ENCODE measurements around the gene HLCS.

Gene HLCS

GRCh38 chr21:36745459-36745858 is 221.0 kb downstream of the HLCS start:
- DNase-seq (ENCODE audit: low read depth in 2 of 2), result no peak

- no peak for DNase-seq (ENCODE audit: low read depth in 2 of 2)
Observed at GRCh38 chr21:36744560-36745231, 221.8 kb downstream of the HLCS start.

- no peak for DNase-seq (ENCODE audit: low read depth in 2 of 2)
Observed at GRCh38 chr21:36744190-36744559, 222.3 kb downstream of the HLCS start.

GRCh38 chr21:36743446-36743845 is 223.0 kb downstream of the HLCS start:
- DNase-seq (ENCODE audit: low read depth in 2 of 2), result no peak

GRCh38 chr21:36743008-36743407 is 223.5 kb downstream of the HLCS start:
- no peak for DNase-seq (ENCODE audit: low read depth in 2 of 2)

- no peak for DNase-seq (ENCODE audit: low read depth in 2 of 2)
Observed at GRCh38 chr21:36741506-36741905, 225.0 kb downstream of the HLCS start.

DNA sequence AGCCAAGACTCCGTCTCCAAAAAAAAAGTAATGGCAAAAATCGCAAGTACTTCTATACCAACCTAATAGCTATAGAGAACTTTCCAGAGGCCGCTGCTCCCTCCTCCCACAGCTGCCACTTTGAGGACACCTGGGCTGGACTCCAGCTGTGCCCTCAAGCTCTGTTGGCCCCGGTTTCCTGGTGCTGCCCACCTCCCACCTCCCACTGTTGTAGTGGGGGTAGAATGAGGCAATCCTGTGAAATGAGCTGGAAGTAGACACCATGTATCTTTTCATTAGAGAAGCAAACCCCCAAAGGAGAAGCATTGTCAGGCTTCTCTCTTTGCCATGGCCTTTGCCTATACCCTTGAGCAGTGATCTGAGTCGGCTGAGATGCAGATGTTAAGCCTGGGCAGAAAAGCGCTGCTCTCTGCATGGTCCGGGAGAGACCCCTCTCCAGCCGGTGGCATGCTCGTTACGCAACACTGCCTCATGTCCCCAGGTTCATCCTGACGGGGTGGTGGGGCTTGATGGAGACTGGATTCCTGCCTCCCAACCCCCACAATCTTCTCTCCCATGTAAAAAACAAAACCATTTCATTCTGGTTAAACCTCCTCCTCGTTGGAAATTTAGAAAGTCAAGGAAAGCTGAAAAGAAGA is 227.9 kb downstream of the HLCS start:
- DNase-seq (ENCODE audit: low read depth in 2 of 2), result no peak

GRCh38 chr21:36735724-36736320 is 230.6 kb downstream of the HLCS start:
- no peak for DNase-seq (ENCODE audit: low read depth in 2 of 2)

- DNase-seq (ENCODE audit: low read depth in 2 of 2), result no peak
Observed at GRCh38 chr21:36735201-36735515, 231.3 kb downstream of the HLCS start.

- no peak for DNase-seq (ENCODE audit: low read depth in 2 of 2)
Observed at GRCh38 chr21:36734367-36735200, 231.9 kb downstream of the HLCS start.

GRCh38 chr21:36733857-36734256 is 232.6 kb downstream of the HLCS start:
- no peak for DNase-seq (ENCODE audit: low read depth in 2 of 2)

DNA sequence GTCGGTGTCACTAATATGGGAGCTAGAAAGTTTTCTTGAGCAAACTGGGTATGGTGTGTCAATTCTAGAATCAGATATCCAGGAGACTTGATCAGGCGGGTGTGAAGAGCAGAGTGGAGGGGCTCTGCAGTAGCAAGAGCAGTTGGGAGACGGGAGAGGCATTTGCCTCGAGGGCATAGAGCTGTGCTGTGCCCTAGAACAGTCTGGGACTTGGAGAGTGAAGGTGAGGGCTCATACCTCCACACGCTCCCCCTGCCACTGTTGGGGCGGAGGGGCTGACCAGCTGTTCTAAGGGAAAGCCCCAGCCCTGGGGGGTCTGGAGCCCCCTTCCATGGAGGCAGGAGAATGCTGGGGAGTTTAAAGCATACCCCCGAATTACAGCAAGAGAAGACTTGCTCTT is 233.7 kb downstream of the HLCS start:
- no peak for DNase-seq (ENCODE audit: low read depth in 2 of 2)

DNA sequence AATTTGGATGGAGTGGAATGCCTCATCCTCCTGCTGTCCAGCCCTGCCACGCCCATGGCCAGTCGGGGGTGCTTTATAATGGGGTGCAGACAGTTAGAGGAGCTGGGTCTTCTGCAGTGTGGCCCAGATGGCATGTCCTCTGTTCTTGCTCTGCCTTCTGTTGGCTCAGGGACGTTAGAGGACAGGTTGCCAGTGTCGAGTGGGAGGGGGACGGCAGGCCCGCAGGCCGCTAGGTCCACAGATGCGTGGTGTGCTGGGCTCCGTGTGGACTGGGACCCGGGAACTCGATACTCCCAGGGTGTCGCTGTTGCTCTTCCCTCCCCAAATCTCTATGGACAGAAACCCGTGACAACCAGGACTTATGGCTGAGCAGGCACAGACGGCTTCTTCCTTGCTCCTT is 234.3 kb downstream of the HLCS start:
- no peak for DNase-seq (ENCODE audit: low read depth in 2 of 2)

DNA sequence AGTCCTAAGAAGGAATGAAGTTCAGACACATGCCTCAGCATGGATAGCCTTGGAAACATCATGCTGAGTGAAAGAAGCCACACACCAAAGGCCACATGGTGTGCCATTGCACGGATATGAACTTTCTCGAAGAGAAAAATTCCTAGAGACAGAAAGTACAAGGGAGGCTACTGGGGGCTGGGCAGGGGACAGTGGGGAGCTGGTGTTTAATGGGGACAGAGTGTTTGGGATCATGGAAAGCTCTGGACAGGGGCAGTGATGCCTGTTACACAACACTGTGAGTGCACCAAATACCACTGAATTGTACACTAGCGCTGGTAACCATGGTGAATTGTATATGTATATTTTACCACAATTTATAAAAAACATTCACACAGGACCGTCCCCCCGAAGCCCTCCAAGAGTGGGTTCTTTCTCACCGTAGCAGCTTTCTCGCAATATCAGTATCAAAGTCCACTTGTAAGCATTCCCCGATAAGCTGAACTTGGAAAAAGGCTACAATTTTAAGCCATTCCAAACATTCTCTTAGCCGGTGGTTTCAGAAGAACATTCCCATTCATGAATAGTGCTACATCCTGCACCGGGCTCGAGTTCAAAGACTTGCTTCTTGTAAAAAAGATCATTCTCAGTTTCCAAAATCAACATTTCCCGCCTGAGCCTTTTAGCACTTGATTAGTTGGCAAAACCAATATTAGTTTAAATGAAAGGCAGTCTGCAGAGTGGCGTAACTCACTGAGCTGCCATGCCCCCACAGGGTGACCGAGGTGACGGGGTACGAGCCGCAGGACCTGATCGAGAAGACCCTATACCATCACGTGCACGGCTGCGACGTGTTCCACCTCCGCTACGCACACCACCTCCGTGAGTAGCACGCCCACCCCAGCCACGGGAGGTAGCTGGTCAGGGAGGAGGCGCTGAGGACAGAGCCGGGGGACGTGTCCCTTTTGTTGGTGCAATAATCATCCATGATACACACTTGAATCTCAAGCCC is 235.9 kb downstream of the HLCS start:
- DNase-seq (ENCODE audit: low read depth in 2 of 2), result no peak

DNA sequence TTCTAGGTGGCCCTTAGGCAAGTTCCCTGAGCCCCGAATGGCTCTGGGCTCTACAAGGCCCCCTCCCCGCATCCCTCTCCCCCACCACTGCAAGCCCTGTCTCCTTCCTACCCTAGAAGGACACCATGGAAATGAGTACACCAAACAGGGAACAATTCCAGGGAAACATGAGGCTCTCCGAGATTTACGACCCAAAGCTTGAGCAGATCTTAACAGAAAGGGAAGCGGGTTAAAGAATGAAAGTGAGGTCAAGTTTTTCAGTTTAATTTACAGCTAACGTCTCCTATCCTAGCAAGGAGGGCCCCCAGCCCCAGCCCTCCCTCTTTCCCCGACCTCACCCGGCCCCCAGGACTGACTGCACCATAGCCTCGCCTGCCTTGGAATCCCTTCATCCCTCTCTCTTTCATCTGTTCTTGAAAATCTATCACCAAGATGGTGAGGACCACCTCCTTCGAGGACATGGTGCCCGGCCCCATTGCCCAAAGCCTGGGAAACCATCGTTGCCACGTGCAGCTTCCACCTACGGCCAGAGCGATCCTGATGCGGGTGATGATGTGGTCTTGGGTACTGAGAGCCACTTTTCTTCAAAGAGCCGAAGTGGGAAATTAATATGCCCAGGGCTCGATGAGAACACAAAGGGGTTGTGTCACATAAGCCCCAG is 237.0 kb downstream of the HLCS start:
- DNase-seq (ENCODE audit: low read depth in 2 of 2), result no peak

- no peak for DNase-seq (ENCODE audit: low read depth in 2 of 2)
Observed at GRCh38 chr21:36728371-36729111, 237.9 kb downstream of the HLCS start.

GRCh38 chr21:36727866-36728265 is 238.6 kb downstream of the HLCS start:
- DNase-seq (ENCODE audit: low read depth in 2 of 2), result no peak

DNA sequence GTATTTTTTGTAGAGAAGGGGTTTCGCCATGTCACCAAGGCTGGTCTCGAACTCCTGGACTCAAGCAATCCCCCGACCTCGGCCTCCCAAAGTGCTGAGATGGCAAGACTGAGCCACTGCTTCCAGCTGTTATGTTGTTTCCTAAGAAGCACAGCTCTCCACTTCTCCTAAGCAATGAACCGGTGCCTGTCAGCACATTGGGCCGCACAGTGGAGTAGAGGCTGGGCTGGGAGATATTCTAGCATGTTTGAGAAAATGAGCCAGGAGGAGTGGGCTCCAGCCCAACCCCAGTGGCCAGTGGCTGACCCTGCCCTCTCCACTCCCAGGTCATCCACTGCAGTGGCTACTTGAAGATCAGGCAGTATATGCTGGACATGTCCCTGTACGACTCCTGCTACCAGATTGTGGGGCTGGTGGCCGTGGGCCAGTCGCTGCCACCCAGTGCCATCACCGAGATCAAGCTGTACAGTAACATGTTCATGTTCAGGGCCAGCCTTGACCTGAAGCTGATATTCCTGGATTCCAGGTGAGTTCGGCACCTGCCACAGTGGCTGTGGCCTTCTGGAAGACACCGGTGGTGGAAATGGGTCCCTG is 240.6 kb downstream of the HLCS start:
- DNase-seq (ENCODE audit: low read depth in 2 of 2), result no peak

DNA sequence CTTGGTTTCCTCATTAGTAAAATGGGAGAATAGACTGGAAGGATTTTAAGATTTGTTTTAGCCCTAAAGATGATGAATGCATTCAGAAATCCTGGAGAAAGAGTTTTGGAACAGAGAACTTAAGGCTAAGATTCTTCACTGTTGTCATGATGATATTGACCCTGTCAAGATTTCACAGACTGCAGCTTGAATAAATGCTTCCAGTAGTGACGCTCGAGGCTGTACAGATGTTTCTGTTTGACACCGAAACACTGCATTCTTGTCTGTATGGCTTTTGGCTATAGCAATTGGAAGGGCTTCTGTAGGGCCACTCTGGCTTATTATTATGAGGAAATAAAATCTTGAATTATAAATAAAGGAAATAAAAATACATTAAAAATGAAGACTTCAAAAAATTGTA is 241.8 kb downstream of the HLCS start:
- no peak for DNase-seq (ENCODE audit: low read depth in 2 of 2)

GRCh38 chr21:36723371-36723881 is 243.0 kb downstream of the HLCS start:
- DNase-seq (ENCODE audit: low read depth in 2 of 2), result no peak

Data from stimulated activated CD8-positive, alpha-beta memory T cell treated with anti-CD3 and anti-CD28 coated beads, Interleukin-15, amount 100 ng/mL, for 48 hours (primary cell).